WTC11 (cell line): Measurements from ENCODE around the gene SUCLA2. TPM values are rescaled to one million over a fixed set of nuclear protein-coding genes. Genes with fewer than 3 reads are reported as not detected.

Experiments used
- ATAC-seq: fragments of 200-7000 bp; cut with Tn5 transposase; 2 replicates; pipeline ENCODE4 v1.10.0; 2021; ENCODE audit warnings: mild to moderate bottlenecking, moderate library complexity
- CTCF ChIA-PET: fragments of 300-600 bp; sonication (Branson Sonifier 250); formaldehyde crosslinking; loops from one replicate; lab custom pipeline; 2021; ENCODE audit warnings: antibody characterized with exemption; lab: Charles Lee
- POLR2A ChIA-PET: fragments of 350-600 bp; sonication (Branson Sonifier 250); formaldehyde crosslinking; loops from one replicate; lab custom pipeline; 2021; ENCODE audit warnings: antibody characterized with exemption; lab: Charles Lee
- DNase-seq: peaks from one replicate; pipeline ENCODE4 v3.0.0; 2021; ENCODE audit warnings: low spot score
- H3K27ac Mint-ChIP-seq: 2 replicates; pipeline ENCODE4 v1.8.0; 2021; ENCODE audit warnings: mixed read lengths
- H3K27me3 Mint-ChIP-seq: 2 replicates; pipeline ENCODE4 v1.8.0; 2021; ENCODE audit warnings: low read depth, mild to moderate bottlenecking, moderate library complexity, mixed read lengths
- H3K36me3 Mint-ChIP-seq: 2 replicates; pipeline ENCODE4 v1.8.0; 2021; ENCODE audit warnings: mixed read lengths
- H3K4me1 Mint-ChIP-seq: 2 replicates; pipeline ENCODE4 v1.8.0; 2022; ENCODE audit warnings: mixed read lengths
- H3K4me3 Mint-ChIP-seq: 2 replicates; pipeline ENCODE4 v1.8.0; 2021; ENCODE audit warnings: mild to moderate bottlenecking, moderate library complexity, mixed read lengths
- H3K9me3 Mint-ChIP-seq: 2 replicates; pipeline ENCODE4 v1.8.0; 2021; ENCODE audit warnings: mixed read lengths
- ATF6 ChIP-seq: sonication (generic); formaldehyde crosslinking; IDR thresholded peaks from 2 replicates; pipeline ENCODE4 v1.8.1; 2023; ENCODE audit warnings: mild to moderate bottlenecking, missing genetic modification reagents
- HMGA2 ChIP-seq: fragments of 250-450 bp; sonication (Bioruptor Pico); IDR thresholded peaks from 2 replicates; pipeline ENCODE4 v1.4.0; 2021; ENCODE audit warnings: mild to moderate bottlenecking, moderate library complexity
- JUN ChIP-seq: sonication (generic); formaldehyde crosslinking; IDR thresholded peaks from 2 replicates; pipeline ENCODE4 v1.8.0; 2023; ENCODE audit warnings: mild to moderate bottlenecking, missing genetic modification reagents
- KAT7 ChIP-seq: sonication (generic); formaldehyde crosslinking; IDR thresholded peaks from 2 replicates; pipeline ENCODE4 v1.8.1; 2023; ENCODE audit warnings: missing genetic modification reagents, mild to moderate bottlenecking, borderline replicate concordance
- MAX ChIP-seq: sonication (generic); formaldehyde crosslinking; IDR thresholded peaks from 2 replicates; pipeline ENCODE4 v1.8.0; 2022; ENCODE audit warnings: mild to moderate bottlenecking, missing genetic modification reagents
- MYBL2 ChIP-seq: sonication (generic); formaldehyde crosslinking; IDR thresholded peaks from 2 replicates; pipeline ENCODE4 v1.8.1; 2023; ENCODE audit warnings: mild to moderate bottlenecking, moderate library complexity, missing genetic modification reagents
- NFYB ChIP-seq: sonication (generic); formaldehyde crosslinking; conservative IDR thresholded peaks from 2 replicates; pipeline ENCODE4 v1.8.0; 2022; ENCODE audit warnings: low read depth, missing genetic modification reagents
- PRDM15 ChIP-seq: sonication (generic); formaldehyde crosslinking; IDR thresholded peaks from 2 replicates; pipeline ENCODE4 v1.8.0; 2022; ENCODE audit warnings: missing genetic modification reagents
- SP1 ChIP-seq: sonication (generic); formaldehyde crosslinking; conservative IDR thresholded peaks from 2 replicates; pipeline ENCODE4 v1.8.1; 2022; ENCODE audit warnings: missing genetic modification reagents
- TP53 ChIP-seq: sonication (generic); formaldehyde crosslinking; IDR thresholded peaks from 2 replicates; pipeline ENCODE4 v1.8.1; 2023; ENCODE audit warnings: mild to moderate bottlenecking, missing genetic modification reagents
- ZBTB21 ChIP-seq: sonication (generic); formaldehyde crosslinking; IDR thresholded peaks from 2 replicates; pipeline ENCODE4 v1.8.1; 2023; ENCODE audit warnings: mild to moderate bottlenecking, missing genetic modification reagents, borderline replicate concordance
- ZBTB43 ChIP-seq: sonication (generic); formaldehyde crosslinking; IDR thresholded peaks from 2 replicates; pipeline ENCODE4 v1.8.1; 2023; ENCODE audit warnings: mild to moderate bottlenecking, missing genetic modification reagents
- total RNA-seq: library from RNA; stranded (reverse); gene quantifications from 3 replicates; pipeline ENCODE4 v1.2.3, GENCODE V29; 2021
- TF ChIP-seq, protein P1 (sequence below): sonication (generic); formaldehyde crosslinking; IDR thresholded peaks from 2 replicates; pipeline ENCODE4 v1.8.0; 2022; ENCODE audit warnings: mild to moderate bottlenecking, missing genetic modification reagents
- TF ChIP-seq, protein P2 (sequence below): sonication (generic); formaldehyde crosslinking; IDR thresholded peaks from 2 replicates; pipeline ENCODE4 v1.8.0; 2023; ENCODE audit warnings: mild to moderate bottlenecking, missing genetic modification reagents
- TF ChIP-seq, protein P3 (sequence below): fragments of 250-450 bp; sonication (Bioruptor Pico); conservative IDR thresholded peaks from 2 replicates; pipeline ENCODE4 v1.9.0; 2021; ENCODE audit warnings: mild to moderate bottlenecking
- TF ChIP-seq, protein P4 (sequence below): sonication (generic); formaldehyde crosslinking; IDR thresholded peaks from 2 replicates; pipeline ENCODE4 v1.8.1; 2023; ENCODE audit warnings: mild to moderate bottlenecking, missing genetic modification reagents, moderate library complexity
- TF ChIP-seq, protein P5 (sequence below): sonication (generic); formaldehyde crosslinking; IDR thresholded peaks from 2 replicates; pipeline ENCODE4 v1.8.0; 2022; ENCODE audit warnings: mild to moderate bottlenecking, missing genetic modification reagents

Gene SUCLA2
- total RNA-seq, 1 experiment from 2014 or later, result 66.8 TPM

DNA sequence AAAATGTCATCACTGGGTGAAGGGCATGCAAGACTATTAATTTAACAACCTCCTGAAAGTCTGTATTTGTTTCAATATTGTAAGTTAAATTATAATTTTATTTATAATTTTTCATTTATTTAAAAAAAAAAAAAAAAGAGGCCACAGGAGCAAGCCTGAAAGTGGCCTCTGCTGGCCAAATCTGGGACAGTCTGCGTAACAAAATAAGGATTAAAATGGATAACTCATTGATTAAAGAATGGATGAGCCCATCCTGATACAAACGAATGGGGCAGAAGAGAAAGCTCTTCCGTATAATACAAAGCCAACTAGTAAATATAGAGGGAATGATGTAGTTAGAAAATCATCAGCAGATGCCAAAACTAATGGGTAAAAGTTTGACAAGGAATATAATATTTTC lies 36.2 kb downstream of the SUCLA2 start:
- no peaks in the 10 kb centered on the region for H3K4me1 Mint-ChIP-seq
- DNase-seq, result no peak
- peaks cover 80% of the 10 kb centered on the region for H3K36me3 Mint-ChIP-seq
- H3K27ac Mint-ChIP-seq, result no peak overlapping the region
- H3K9me3 Mint-ChIP-seq, result peaks cover 48% of the 10 kb centered on the region
- ChIA-PET POLR2A (no interaction called here), CTCF (no interaction called here)
- H3K4me3 Mint-ChIP-seq, result no peak overlapping the region
- ATAC-seq, result no peak
- no peaks in the 10 kb centered on the region for H3K27me3 Mint-ChIP-seq
- TF ChIP-seq JUN, result no peak
- TF ChIP-seq, protein P1, sequence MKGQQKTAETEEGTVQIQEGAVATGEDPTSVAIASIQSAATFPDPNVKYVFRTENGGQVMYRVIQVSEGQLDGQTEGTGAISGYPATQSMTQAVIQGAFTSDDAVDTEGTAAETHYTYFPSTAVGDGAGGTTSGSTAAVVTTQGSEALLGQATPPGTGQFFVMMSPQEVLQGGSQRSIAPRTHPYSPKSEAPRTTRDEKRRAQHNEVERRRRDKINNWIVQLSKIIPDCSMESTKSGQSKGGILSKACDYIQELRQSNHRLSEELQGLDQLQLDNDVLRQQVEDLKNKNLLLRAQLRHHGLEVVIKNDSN (CRISPR knock-in tag), result no peak
- TF ChIP-seq TP53 (CRISPR knock-in tag), result no peak
- no peak for TF ChIP-seq NFYB (CRISPR knock-in tag)
- TF ChIP-seq, protein P2, sequence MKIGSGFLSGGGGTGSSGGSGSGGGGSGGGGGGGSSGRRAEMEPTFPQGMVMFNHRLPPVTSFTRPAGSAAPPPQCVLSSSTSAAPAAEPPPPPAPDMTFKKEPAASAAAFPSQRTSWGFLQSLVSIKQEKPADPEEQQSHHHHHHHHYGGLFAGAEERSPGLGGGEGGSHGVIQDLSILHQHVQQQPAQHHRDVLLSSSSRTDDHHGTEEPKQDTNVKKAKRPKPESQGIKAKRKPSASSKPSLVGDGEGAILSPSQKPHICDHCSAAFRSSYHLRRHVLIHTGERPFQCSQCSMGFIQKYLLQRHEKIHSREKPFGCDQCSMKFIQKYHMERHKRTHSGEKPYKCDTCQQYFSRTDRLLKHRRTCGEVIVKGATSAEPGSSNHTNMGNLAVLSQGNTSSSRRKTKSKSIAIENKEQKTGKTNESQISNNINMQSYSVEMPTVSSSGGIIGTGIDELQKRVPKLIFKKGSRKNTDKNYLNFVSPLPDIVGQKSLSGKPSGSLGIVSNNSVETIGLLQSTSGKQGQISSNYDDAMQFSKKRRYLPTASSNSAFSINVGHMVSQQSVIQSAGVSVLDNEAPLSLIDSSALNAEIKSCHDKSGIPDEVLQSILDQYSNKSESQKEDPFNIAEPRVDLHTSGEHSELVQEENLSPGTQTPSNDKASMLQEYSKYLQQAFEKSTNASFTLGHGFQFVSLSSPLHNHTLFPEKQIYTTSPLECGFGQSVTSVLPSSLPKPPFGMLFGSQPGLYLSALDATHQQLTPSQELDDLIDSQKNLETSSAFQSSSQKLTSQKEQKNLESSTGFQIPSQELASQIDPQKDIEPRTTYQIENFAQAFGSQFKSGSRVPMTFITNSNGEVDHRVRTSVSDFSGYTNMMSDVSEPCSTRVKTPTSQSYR (CRISPR knock-in tag), result no peak
- TF ChIP-seq, protein P3, sequence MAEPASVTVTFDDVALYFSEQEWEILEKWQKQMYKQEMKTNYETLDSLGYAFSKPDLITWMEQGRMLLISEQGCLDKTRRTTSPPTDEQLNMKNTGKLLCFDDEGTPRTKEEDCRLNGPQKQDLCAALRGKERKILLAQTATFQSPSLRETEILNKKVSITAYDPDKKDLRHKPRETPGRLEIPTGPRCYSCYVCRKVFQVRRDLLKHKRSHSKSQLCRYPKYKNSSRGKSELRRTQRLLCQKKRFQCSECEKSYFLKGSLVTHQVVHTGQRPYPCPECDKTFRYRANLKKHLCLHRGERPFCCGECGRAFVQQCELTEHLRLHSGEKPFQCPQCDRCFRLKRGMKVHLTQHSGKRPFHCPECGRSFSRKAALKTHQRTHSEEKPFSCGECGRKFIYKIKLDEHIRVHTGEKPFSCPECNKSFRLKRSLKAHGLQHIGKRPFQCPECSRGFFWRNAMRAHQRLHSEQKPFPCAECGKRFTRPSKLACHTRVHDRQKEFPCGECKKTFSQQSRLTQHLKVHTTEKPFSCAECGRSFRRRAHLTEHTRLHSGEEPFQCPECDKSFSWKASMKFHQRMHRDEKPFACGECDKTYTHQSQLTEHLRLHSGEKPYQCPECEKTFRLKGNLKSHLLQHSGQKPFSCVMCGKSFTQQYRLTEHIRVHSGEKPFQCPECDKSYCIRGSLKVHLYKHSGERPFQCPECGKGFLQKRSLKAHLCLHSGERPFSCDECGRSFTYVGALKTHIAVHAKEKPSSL (CRISPR knock-in tag), result no peak
- no peak for TF ChIP-seq ATF6 (CRISPR knock-in tag)
- TF ChIP-seq ZBTB43 (CRISPR knock-in tag), result no peak
- no peak for TF ChIP-seq MAX
- no peak for TF ChIP-seq SP1 (CRISPR knock-in tag)
- TF ChIP-seq HMGA2 (CRISPR knock-in tag), result no peak
- no peak for TF ChIP-seq KAT7 (CRISPR knock-in tag)
- TF ChIP-seq MYBL2 (CRISPR knock-in tag), result no peak
- TF ChIP-seq, protein P4, sequence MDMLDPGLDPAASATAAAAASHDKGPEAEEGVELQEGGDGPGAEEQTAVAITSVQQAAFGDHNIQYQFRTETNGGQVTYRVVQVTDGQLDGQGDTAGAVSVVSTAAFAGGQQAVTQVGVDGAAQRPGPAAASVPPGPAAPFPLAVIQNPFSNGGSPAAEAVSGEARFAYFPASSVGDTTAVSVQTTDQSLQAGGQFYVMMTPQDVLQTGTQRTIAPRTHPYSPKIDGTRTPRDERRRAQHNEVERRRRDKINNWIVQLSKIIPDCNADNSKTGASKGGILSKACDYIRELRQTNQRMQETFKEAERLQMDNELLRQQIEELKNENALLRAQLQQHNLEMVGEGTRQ (CRISPR knock-in tag), result no peak
- no peak for TF ChIP-seq PRDM15 (CRISPR knock-in tag)
- no peak for TF ChIP-seq ZBTB21 (CRISPR knock-in tag)
- TF ChIP-seq, protein P5, sequence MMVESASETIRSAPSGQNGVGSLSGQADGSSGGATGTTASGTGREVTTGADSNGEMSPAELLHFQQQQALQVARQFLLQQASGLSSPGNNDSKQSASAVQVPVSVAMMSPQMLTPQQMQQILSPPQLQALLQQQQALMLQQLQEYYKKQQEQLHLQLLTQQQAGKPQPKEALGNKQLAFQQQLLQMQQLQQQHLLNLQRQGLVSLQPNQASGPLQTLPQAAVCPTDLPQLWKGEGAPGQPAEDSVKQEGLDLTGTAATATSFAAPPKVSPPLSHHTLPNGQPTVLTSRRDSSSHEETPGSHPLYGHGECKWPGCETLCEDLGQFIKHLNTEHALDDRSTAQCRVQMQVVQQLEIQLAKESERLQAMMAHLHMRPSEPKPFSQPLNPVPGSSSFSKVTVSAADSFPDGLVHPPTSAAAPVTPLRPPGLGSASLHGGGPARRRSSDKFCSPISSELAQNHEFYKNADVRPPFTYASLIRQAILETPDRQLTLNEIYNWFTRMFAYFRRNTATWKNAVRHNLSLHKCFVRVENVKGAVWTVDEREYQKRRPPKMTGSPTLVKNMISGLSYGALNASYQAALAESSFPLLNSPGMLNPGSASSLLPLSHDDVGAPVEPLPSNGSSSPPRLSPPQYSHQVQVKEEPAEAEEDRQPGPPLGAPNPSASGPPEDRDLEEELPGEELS (CRISPR knock-in tag), result no peak
